Measurements from ENCODE around the gene SPRED2.

Gene SPRED2

GRCh38 chr2:65415091-65415490 lies 17.3 kb downstream of the SPRED2 start:
- DNase-seq (ENCODE audit: low read depth in 3 of 3) = no peak

- no peak for DNase-seq (ENCODE audit: low read depth in 3 of 3)
These were observed 18.8 kb downstream of the SPRED2 start for GRCh38 chr2:65413610-65414009.

- DNase-seq (ENCODE audit: low read depth in 3 of 3) = no peak
These were observed 19.3 kb downstream of the SPRED2 start for GRCh38 chr2:65413106-65413505.

GRCh38 chr2:65411056-65411795 lies 21.2 kb downstream of the SPRED2 start:
- no peak for DNase-seq (ENCODE audit: low read depth in 3 of 3)

- DNase-seq (ENCODE audit: low read depth in 3 of 3) = no peak
These were observed 23.4 kb downstream of the SPRED2 start for GRCh38 chr2:65409045-65409444.

GRCh38 chr2:65407240-65407639 lies 25.2 kb downstream of the SPRED2 start:
- DNase-seq (ENCODE audit: low read depth in 3 of 3) = no peak

- no peak for DNase-seq (ENCODE audit: low read depth in 3 of 3)
These were observed 27.3 kb downstream of the SPRED2 start for GRCh38 chr2:65404988-65405697.

GRCh38 chr2:65403529-65403915 lies 28.9 kb downstream of the SPRED2 start:
- no peak for DNase-seq (ENCODE audit: low read depth in 3 of 3)

GRCh38 chr2:65402780-65403528 lies 29.4 kb downstream of the SPRED2 start:
- DNase-seq (ENCODE audit: low read depth in 3 of 3) = no peak

- no peak for DNase-seq (ENCODE audit: low read depth in 3 of 3)
These were observed 30.1 kb downstream of the SPRED2 start for GRCh38 chr2:65402323-65402722.

GRCh38 chr2:65397122-65397521 lies 35.3 kb downstream of the SPRED2 start:
- no peak for DNase-seq (ENCODE audit: low read depth in 3 of 3)

- DNase-seq (ENCODE audit: low read depth in 3 of 3) = no peak
These were observed 35.9 kb downstream of the SPRED2 start for GRCh38 chr2:65396348-65397026.

- DNase-seq (ENCODE audit: low read depth in 3 of 3) = no peak
These were observed 36.6 kb downstream of the SPRED2 start for GRCh38 chr2:65395621-65396347.

GRCh38 chr2:65393743-65394422 lies 38.5 kb downstream of the SPRED2 start:
- DNase-seq (ENCODE audit: low read depth in 3 of 3) = no peak

GRCh38 chr2:65393046-65393445 lies 39.4 kb downstream of the SPRED2 start:
- DNase-seq (ENCODE audit: low read depth in 3 of 3) = no peak

- DNase-seq (ENCODE audit: low read depth in 3 of 3) = no peak
These were observed 39.8 kb downstream of the SPRED2 start for GRCh38 chr2:65392609-65393008.

- DNase-seq (ENCODE audit: low read depth in 3 of 3) = no peak
These were observed 42.3 kb downstream of the SPRED2 start for GRCh38 chr2:65390134-65390533.

- DNase-seq (ENCODE audit: low read depth in 3 of 3) = no peak
These were observed 42.9 kb downstream of the SPRED2 start for GRCh38 chr2:65389476-65389875.

GRCh38 chr2:65388596-65389390 lies 43.6 kb downstream of the SPRED2 start:
- DNase-seq (ENCODE audit: low read depth in 3 of 3) = no peak

GRCh38 chr2:65388051-65388531 lies 44.3 kb downstream of the SPRED2 start:
- DNase-seq (ENCODE audit: low read depth in 3 of 3) = no peak

Data from stimulated activated CD4-positive, alpha-beta T cell treated with anti-CD3 and anti-CD28 coated beads, TNF-alpha, amount 100 ng/mL, for 48 hours (primary cell).